CD8-positive, alpha-beta memory T cell (primary cell): ENCODE data around the gene HRH1. TPM values are rescaled to one million over a fixed set of nuclear protein-coding genes. Genes with fewer than 3 reads are reported as not detected.
"Not testable (repeated sequence)": the region's sequence is repeated elsewhere in the genome, so short reads cannot be mapped to it uniquely, and the experiment has no call there.

Experiments
- CTCF ChIA-PET: fragments of 350-600 bp; sonication (Branson Sonifier 250); formaldehyde crosslinking; loops from one replicate; lab custom pipeline; 2021; ENCODE audit warnings: antibody characterized with exemption; lab: Charles Lee
- POLR2A ChIA-PET: fragments of 350-600 bp; sonication (Branson Sonifier 250); formaldehyde crosslinking; loops from one replicate; lab custom pipeline; 2021; ENCODE audit warnings: antibody characterized with exemption; lab: Charles Lee
- DNase-seq, 5 donors: peaks; one replicate each; pipeline versions ENCODE4 v3.0.0 to v3.0.0-alpha.2; 2020 to 2022; ENCODE audit warnings: mixed read lengths in 1 of 5
- H3K27ac ChIP-seq: one replicate; pipeline ENCODE4 v1.7.0; 2013; ENCODE audit warnings: low read depth, mild to moderate bottlenecking, low read length, moderate library complexity
- H3K27me3 ChIP-seq: 2 replicates; pipeline ENCODE4 v1.7.0; 2013; ENCODE audit warnings: low read length, mild to moderate bottlenecking; ENCODE audit not compliant: insufficient read depth, poor library complexity, severe bottlenecking
- H3K36me3 ChIP-seq: 2 replicates; pipeline ENCODE4 v1.7.0; 2013; ENCODE audit warnings: mild to moderate bottlenecking, low read length, moderate library complexity; ENCODE audit not compliant: insufficient read depth
- H3K4me1 ChIP-seq: 2 replicates; pipeline ENCODE4 v1.7.0; 2013; ENCODE audit warnings: mild to moderate bottlenecking, low read length, moderate library complexity; ENCODE audit not compliant: insufficient read depth
- H3K4me3 ChIP-seq: 2 replicates; pipeline ENCODE4 v1.7.0; 2013; ENCODE audit warnings: mild to moderate bottlenecking, low read length
- H3K9me3 ChIP-seq: 2 replicates; pipeline ENCODE4 v1.7.0; 2013; ENCODE audit warnings: mild to moderate bottlenecking, low read length
- H3K27ac Mint-ChIP-seq, 8 donors: one replicate each; pipeline ENCODE4 v1.8.0; 2020 to 2021; ENCODE audit warnings: mixed read lengths in 8 of 8, mild to moderate bottlenecking in 6 of 8, inconsistent platforms in 3 of 8, moderate library complexity in 3 of 8
- H3K27me3 Mint-ChIP-seq, 2 donors: one replicate each; pipeline ENCODE4 v1.8.0; 2020 to 2021; ENCODE audit warnings: mixed read lengths in 2 of 2, mild to moderate bottlenecking in 1 of 2, moderate library complexity in 1 of 2
- H3K36me3 Mint-ChIP-seq, 3 donors: one replicate each; pipeline ENCODE4 v1.8.0; 2020 to 2021; ENCODE audit warnings: mixed read lengths in 3 of 3, inconsistent platforms in 1 of 3, mild to moderate bottlenecking in 1 of 3
- H3K4me1 Mint-ChIP-seq, 3 donors: one replicate each; pipeline ENCODE4 v1.8.0; 2020 to 2021; ENCODE audit warnings: mixed read lengths in 3 of 3, inconsistent platforms in 1 of 3, mild to moderate bottlenecking in 1 of 3
- H3K4me3 Mint-ChIP-seq, 7 donors: one replicate each; pipeline ENCODE4 v1.8.0; 2020 to 2021; ENCODE audit warnings: mixed read lengths in 7 of 7, mild to moderate bottlenecking in 6 of 7, moderate library complexity in 4 of 7, inconsistent platforms in 2 of 7
- H3K9me3 Mint-ChIP-seq, 5 donors: one replicate each; pipeline ENCODE4 v1.8.0; 2020 to 2022; ENCODE audit warnings: mixed read lengths in 5 of 5, mild to moderate bottlenecking in 3 of 5, moderate library complexity in 2 of 5, inconsistent platforms in 1 of 5
- polyA plus RNA-seq: library from polyadenylated mRNA; unstranded; fragments of 300-500 nt; fragmentation: Illumina TruSeq; gene quantifications from one replicate; pipeline ENCODE4 v1.2.3, GENCODE V29; 2021
- total RNA-seq, 2 experiments: library from RNA; stranded (reverse); gene quantifications; one replicate each; pipeline ENCODE4 v1.2.3, GENCODE V29; 2021

HRH1 gene
- total and polyA plus RNA-seq, 3 experiments from 2014 or later: 0.42 to 0.53 TPM; not detected in 1

GRCh38 chr3:11254876-11255275 is 100.6 kb downstream of the HRH1 start:
- Mint-ChIP-seq H3K36me3 (no peaks in the 10 kb centered on the region), H3K9me3 (no peaks in the 10 kb centered on the region), H3K4me3 (no peak overlapping the region), H3K27me3 (peaks cover 1 to 21% of the 10 kb centered on the region in 2 donors), H3K4me1 (peaks cover 0 to 14% (median 10%) of the 10 kb centered on the region in 3 donors), H3K27ac (no peak overlapping the region)
- Histone ChIP-seq H3K4me1 (peaks cover 7% of the 10 kb centered on the region), H3K9me3 (no peaks in the 10 kb centered on the region), H3K27me3 (no peaks in the 10 kb centered on the region), H3K4me3 (no peak overlapping the region), H3K27ac (no peak overlapping the region), H3K36me3 (no peaks in the 10 kb centered on the region)
- POLR2A ChIA-PET: no interaction called here
- CTCF ChIA-PET: interaction anchor here (1.0 to 1.1 kb wide), 2 partner anchors 18 to 81 kb away, joined by 3 to 4 read pairs; no protein-coding TSS in a partner anchor
- no peak for DNase-seq

- H3K27ac ChIP-seq, H3K36me3 ChIP-seq, H3K9me3 ChIP-seq, H3K4me1 ChIP-seq, DNase-seq, H3K4me3 ChIP-seq, POLR2A ChIA-PET, H3K27ac Mint-ChIP-seq, H3K9me3 Mint-ChIP-seq, H3K4me3 Mint-ChIP-seq, H3K36me3 Mint-ChIP-seq, H3K27me3 ChIP-seq: not testable (repeated sequence)
- H3K4me1 Mint-ChIP-seq: peaks cover 0 to 14% (median 10%) of the 10 kb centered on the region in 3 donors
- CTCF ChIA-PET: interaction anchor here (1.0 kb wide), 1 partner anchor 19 kb away, joined by 4 read pairs; no protein-coding TSS in a partner anchor
- H3K27me3 Mint-ChIP-seq: peaks cover 1 to 21% of the 10 kb centered on the region in 2 donors
Observed at GRCh38 chr3:11255537-11255936, 101.2 kb downstream of the HRH1 start.

GRCh38 chr3:11258958-11259357 is 104.7 kb downstream of the HRH1 start:
- no peaks in the 10 kb centered on the region for H3K9me3 Mint-ChIP-seq
- no peak for DNase-seq
- no peak overlapping the region for H3K4me3 Mint-ChIP-seq
- POLR2A ChIA-PET: no interaction called here
- Histone ChIP-seq H3K4me3 (no peak overlapping the region), H3K27ac (no peak overlapping the region), H3K4me1 (no peaks in the 10 kb centered on the region), H3K9me3 (no peaks in the 10 kb centered on the region), H3K27me3 (no peaks in the 10 kb centered on the region), H3K36me3 (no peaks in the 10 kb centered on the region)
- no peak overlapping the region for H3K27ac Mint-ChIP-seq
- H3K4me1 Mint-ChIP-seq: no peaks in the 10 kb centered on the region
- peaks cover 2 to 23% of the 10 kb centered on the region in 2 donors for H3K27me3 Mint-ChIP-seq
- H3K36me3 Mint-ChIP-seq: no peaks in the 10 kb centered on the region
- CTCF ChIA-PET: no interaction called here

- H3K4me3 Mint-ChIP-seq: no peak overlapping the region
- ChIA-PET POLR2A (no interaction called here), CTCF (interaction anchor here (1.6 kb wide), 1 partner anchor 12 kb away, joined by 4 read pairs; the partner anchor contains the start of gene ATG7)
Observed at GRCh38 chr3:11260460-11260859, 106.2 kb downstream of the HRH1 start.

GRCh38 chr3:11269007-11269406 is 114.7 kb downstream of the HRH1 start:
- Histone ChIP-seq H3K27ac (no peak overlapping the region), H3K4me3 (no peak overlapping the region), H3K27me3 (peaks cover 3% of the 10 kb centered on the region), H3K36me3 (no peaks in the 10 kb centered on the region), H3K9me3 (no peaks in the 10 kb centered on the region), H3K4me1 (peaks cover 18% of the 10 kb centered on the region)
- peaks cover 0 to 11% (median 0%) of the 10 kb centered on the region in 3 donors for H3K36me3 Mint-ChIP-seq
- ChIA-PET CTCF (no interaction called here), POLR2A (no interaction called here)
- H3K4me1 Mint-ChIP-seq: peaks cover 21 to 26% (median 24%) of the 10 kb centered on the region in 3 donors
- H3K9me3 Mint-ChIP-seq: no peaks in the 10 kb centered on the region
- no peak overlapping the region for H3K4me3 Mint-ChIP-seq
- peaks cover 2 to 12% of the 10 kb centered on the region in 2 donors for H3K27me3 Mint-ChIP-seq
- no peak for DNase-seq
- peak overlapping the region in 1 of 8 donors; percentile 58 for H3K27ac Mint-ChIP-seq

More at GRCh38 chr3:11260460-11260859, 106.2 kb downstream of the HRH1 start:
- Mint-ChIP-seq H3K27me3 (peaks cover 4 to 26% of the 10 kb centered on the region in 2 donors), H3K4me1 (no peaks in the 10 kb centered on the region), H3K27ac (no peak overlapping the region), H3K36me3 (no peaks in the 10 kb centered on the region), H3K9me3 (no peaks in the 10 kb centered on the region)
- H3K9me3 ChIP-seq: no peaks in the 10 kb centered on the region
- H3K4me3 ChIP-seq: no peak overlapping the region
- peaks cover 1% of the 10 kb centered on the region for H3K27me3 ChIP-seq
- no peak overlapping the region for H3K27ac ChIP-seq
- H3K36me3 ChIP-seq: no peaks in the 10 kb centered on the region
- H3K4me1 ChIP-seq: no peaks in the 10 kb centered on the region
- DNase-seq: no peak

- H3K4me1 Mint-ChIP-seq: peaks cover 49 to 56% (median 50%) of the 10 kb centered on the region in 3 donors
- Histone ChIP-seq H3K4me1 (peaks cover 23% of the 10 kb centered on the region), H3K9me3 (no peaks in the 10 kb centered on the region), H3K4me3 (peak within 1 kb of the TSS; percentile 100), H3K27me3 (no peaks in the 10 kb centered on the region), H3K36me3 (no peaks in the 10 kb centered on the region), H3K27ac (peak within 1 kb of the TSS; percentile 99)
- DNase-seq: peak; percentile 95 to 98 (median 97)
- H3K9me3 Mint-ChIP-seq: peaks cover 0 to under 1% (median 0%) of the 10 kb centered on the region in 5 donors
- CTCF ChIA-PET: interaction anchor here (0.8 to 1.5 kb wide), 7 partner anchors 9 to 952 kb away, joined by 3 to 7 read pairs (median 4); partner anchors contain the start of gene SEC13
- peak within 1 kb of the TSS; percentile 89 to 99 (median 97) for H3K4me3 Mint-ChIP-seq
- POLR2A ChIA-PET: interaction anchor here (0.8 to 3.4 kb wide), 8 partner anchors 11 to 1875 kb away, joined by 3 to 20 read pairs (median 4); partner anchors contain the start of genes TSEN2 and VGLL4
- no peaks in the 10 kb centered on the region for H3K27me3 Mint-ChIP-seq
- H3K36me3 Mint-ChIP-seq: peaks cover 7 to 24% (median 14%) of the 10 kb centered on the region in 3 donors
- peak within 1 kb of the TSS; percentile 95 to 100 (median 98) for H3K27ac Mint-ChIP-seq
Observed at GRCh38 chr3:11271986-11272904, 118.0 kb downstream of the HRH1 start, which contains the start of gene ATG7. Gene ATG7 (plus strand): TSS chr3:11272397. CDS start chr3:11298696, 26,299 bp downstream.

- Histone ChIP-seq H3K27me3 (no peaks in the 10 kb centered on the region), H3K4me1 (peaks cover 23% of the 10 kb centered on the region), H3K9me3 (no peaks in the 10 kb centered on the region), H3K4me3 (peak overlapping the region; percentile 100), H3K27ac (peak overlapping the region; percentile 99), H3K36me3 (no peaks in the 10 kb centered on the region)
- DNase-seq: no peak
- peaks cover 7 to 28% (median 18%) of the 10 kb centered on the region in 3 donors for H3K36me3 Mint-ChIP-seq
- H3K9me3 Mint-ChIP-seq: peaks cover 0 to 5% (median 0%) of the 10 kb centered on the region in 5 donors
- no peaks in the 10 kb centered on the region for H3K27me3 Mint-ChIP-seq
- peak overlapping the region; percentile 89 to 99 (median 97) for H3K4me3 Mint-ChIP-seq
- CTCF ChIA-PET: interaction anchor here (0.8 to 1.5 kb wide), 7 partner anchors 8 to 952 kb away, joined by 3 to 7 read pairs (median 4); partner anchors contain the start of genes SEC13 and TAMM41
- peak overlapping the region; percentile 95 to 100 (median 98) for H3K27ac Mint-ChIP-seq
- peaks cover 50 to 60% (median 53%) of the 10 kb centered on the region in 3 donors for H3K4me1 Mint-ChIP-seq
- POLR2A ChIA-PET: interaction anchor here (0.9 to 3.4 kb wide), 5 partner anchors 10 to 447 kb away, joined by 3 to 20 read pairs (median 9); partner anchors contain the start of gene VGLL4
Observed at GRCh38 chr3:11272906-11273574, 118.7 kb downstream of the HRH1 start.
